GM12801 (cell line): ENCODE measurements around the gene KIT.

Experiments
- TF ChIP-seq, protein P1 (sequence below): IDR thresholded peaks from one replicate; pipeline ENCODE4 v1.5.1; 2011; ENCODE audit warnings: control low read depth; ENCODE audit not compliant: insufficient read length; ENCODE audit errors: extremely low read depth

Gene KIT

DNA sequence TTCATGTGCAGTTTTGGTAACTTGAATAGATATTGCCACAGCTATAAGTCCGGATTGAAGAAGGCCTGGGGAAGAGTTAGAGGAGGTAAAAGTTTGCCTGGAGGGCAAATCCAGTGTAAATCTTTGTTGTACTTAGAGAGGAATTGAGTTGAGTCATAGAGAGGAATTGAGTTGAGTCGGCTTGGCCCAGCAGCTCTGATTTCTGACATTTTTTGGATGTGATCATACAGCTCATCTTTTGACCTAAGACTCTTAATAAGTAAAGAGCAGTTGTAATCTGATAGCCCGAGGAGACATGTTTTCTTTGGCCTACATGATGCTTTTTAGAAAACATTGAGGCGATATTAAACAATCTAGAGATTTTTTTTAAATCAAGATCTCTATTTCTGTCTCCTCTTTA lies 3.9 kb downstream of the KIT start:
- TF ChIP-seq, protein P1, sequence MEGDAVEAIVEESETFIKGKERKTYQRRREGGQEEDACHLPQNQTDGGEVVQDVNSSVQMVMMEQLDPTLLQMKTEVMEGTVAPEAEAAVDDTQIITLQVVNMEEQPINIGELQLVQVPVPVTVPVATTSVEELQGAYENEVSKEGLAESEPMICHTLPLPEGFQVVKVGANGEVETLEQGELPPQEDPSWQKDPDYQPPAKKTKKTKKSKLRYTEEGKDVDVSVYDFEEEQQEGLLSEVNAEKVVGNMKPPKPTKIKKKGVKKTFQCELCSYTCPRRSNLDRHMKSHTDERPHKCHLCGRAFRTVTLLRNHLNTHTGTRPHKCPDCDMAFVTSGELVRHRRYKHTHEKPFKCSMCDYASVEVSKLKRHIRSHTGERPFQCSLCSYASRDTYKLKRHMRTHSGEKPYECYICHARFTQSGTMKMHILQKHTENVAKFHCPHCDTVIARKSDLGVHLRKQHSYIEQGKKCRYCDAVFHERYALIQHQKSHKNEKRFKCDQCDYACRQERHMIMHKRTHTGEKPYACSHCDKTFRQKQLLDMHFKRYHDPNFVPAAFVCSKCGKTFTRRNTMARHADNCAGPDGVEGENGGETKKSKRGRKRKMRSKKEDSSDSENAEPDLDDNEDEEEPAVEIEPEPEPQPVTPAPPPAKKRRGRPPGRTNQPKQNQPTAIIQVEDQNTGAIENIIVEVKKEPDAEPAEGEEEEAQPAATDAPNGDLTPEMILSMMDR = no peak

DNA sequence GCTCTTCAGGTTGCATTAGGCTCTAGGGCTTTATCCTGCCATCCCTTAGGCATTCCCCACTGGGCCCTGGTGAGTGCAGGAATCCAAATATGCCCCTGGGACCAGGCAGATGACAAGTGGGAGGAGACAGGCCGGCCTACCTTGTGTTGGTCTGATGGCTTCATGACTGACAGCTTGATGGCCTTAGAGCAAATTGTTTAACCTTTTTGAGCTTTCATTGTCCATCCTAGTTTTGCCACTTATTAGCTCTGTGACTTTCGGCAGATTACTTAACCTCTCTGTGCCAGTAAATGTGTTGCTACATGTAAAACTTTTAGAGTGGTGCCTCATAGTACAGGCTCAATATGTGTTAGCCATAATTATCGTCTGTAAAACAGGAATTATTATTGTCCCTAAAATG lies 4.4 kb downstream of the KIT start:
- TF ChIP-seq, protein P1 = no peak

DNA sequence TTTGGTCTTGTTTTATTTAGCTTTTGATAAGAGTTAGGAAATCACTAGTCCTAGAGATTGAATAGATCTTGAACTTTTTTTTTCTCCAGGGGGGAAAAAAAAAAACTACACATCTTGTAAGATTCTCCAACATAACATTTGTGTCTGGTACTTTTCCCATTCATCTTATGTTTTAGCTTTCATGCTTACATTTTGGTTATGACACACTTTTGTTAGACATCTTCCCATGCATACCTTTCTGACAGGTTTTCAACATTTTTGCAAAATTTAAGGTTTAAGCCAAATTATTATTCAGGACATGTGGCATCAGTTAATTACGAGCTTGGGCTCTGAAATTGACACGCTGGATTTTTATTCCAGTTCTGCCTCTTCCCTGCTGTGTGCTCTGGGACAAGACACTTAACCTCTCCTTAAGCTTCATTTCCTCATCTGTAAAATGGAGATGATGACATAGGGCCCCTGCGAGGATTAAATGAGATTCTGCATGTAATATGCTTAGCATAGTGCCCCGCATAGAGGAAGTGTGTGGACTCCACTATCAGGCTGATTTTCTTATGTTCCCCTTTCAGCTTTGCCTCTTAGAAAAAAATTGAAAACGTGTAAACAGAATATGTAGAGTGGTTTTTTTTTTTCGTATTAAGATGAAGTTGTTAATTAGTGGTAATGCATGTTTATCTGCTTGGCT lies 5.3 kb downstream of the KIT start:
- TF ChIP-seq, protein P1 = no peak

DNA sequence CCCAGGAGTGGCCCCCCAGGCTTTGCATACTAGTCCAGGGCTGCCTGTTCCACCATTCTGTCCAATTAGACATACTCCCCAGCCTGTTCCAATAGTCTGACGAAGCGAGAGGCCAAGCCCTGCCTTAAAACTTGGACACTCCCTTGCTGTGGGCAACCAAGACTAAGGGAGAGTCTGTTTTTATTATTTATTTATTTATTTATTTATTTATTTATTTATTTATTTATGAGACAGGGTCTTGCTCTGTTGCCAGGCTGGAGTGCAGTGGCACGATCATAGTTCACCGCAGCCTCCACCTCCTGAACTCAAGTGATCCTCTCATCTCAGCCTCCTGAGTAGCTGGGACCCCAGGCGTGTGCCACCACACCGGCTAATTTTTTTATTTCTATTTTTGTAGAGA lies 6.6 kb downstream of the KIT start:
- TF ChIP-seq, protein P1 = no peak

DNA sequence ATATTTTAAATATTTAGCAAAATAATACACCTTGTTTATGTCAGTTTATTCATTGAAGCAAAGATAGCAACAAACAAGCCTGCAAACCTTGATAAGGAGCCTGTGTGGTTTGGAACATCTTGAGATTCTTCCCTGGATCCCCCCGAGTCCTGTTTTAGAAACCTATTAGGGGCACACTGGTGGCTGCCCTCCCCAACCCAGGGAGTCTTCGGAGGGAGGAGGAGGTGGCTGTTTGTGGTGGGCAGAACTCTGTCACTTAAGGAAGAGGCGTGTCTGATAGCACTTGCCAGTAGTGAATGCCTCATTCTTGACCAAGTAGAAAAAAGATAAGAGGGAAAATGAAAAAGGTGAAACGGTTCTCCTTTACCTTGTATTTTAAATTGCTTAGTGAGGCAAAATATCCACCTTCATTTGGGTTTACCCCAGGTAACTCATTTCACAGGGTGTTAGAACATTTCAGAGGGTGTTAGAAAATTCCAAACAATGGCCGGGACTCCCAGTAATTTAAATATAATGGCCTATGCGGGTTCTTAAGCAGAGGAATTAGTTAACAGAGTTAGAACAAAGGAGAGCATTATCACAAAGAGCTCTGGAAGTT lies 10.4 kb downstream of the KIT start:
- TF ChIP-seq, protein P1 = no peak

DNA sequence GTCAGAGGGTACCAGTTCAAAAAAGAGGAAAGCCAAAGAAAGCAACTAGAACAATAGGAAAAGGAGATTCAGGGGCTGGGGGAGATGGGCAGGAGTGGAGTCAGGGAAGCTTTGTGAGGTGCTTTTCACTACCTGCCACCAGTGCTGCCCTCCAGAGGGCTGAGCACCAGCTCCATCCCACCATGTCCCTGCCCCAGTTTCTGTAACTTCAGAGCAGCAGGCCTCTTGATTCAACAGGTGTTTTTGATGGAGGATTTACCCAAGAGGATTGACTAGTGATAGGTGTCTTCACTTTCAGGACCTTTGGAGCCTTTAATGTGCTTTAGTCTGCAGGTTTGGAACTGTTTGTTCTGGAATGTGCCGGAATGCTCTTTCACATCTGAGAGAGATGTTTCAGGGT lies 12.1 kb downstream of the KIT start:
- TF ChIP-seq, protein P1 = no peak

DNA sequence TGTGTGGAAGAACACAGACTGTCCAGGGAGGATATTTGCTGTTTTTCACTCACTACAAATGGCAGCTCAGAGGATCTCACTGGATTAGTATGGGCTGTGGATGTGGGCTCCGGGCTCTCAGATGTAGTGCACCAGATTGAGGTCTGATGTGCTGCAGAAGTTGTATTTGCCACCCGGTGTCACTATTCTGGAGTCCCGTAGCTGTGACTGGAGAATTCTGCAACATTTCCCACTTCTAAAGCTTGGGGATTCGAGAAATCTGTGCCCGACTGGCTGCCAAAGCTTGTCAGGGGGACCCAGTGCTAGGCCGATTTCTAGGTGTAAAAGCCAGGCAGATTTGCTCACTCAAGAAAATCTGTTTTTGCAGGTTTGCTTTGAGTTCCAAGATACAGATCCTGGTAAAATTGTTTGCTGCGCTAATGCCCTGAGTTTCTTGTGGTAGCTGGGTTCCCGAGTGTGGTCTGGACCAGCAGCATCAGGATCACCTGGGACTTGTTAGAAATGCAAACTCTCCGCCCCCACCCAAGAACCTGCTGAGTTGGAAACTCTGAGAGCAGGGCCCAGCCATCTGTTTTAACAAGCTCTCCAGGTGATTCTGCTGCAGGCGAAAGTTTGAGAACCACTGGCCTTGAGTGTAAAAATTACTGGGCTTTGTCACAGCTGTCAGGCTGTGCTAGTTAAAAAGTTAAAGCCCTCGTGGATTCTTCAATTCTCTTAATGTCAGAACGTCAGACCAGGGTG lies 18.1 kb downstream of the KIT start:
- TF ChIP-seq, protein P1 = no peak
